HL-60 (cell line): ENCODE results near the gene ZG16B.

Experiments used
- DNase-seq, 2 experiments: peaks; one replicate each; pipeline ENCODE4 v3.0.0-alpha.2; 2010 to 2020; ENCODE audit warnings: low read depth in 1 of 2, low spot score in 1 of 2
- H3K27ac ChIP-seq: fragments of 250-450 bp; sonication (Bioruptor Pico); replicated peaks from 2 replicates; pipeline ENCODE4 v1.5.1; 2020; ENCODE audit warnings: mild to moderate bottlenecking, moderate library complexity
- H3K27me3 ChIP-seq: fragments of 250-450 bp; sonication (Bioruptor Pico); 2 replicates; pipeline ENCODE4 v1.5.1; 2021; ENCODE audit warnings: mild to moderate bottlenecking, moderate library complexity; ENCODE audit not compliant: insufficient read depth, poor library complexity, severe bottlenecking
- H3K4me3 ChIP-seq: replicated peaks from 2 replicates; pipeline ENCODE4 v1.5.1; 2011; ENCODE audit warnings: mild to moderate bottlenecking, control low read depth, low read length; ENCODE audit not compliant: insufficient read depth
- GABPA ChIP-seq: IDR thresholded peaks from 2 replicates; pipeline ENCODE4 v1.6.1; 2012; ENCODE audit warnings: low read depth
- POLR2AphosphoS5 ChIP-seq: IDR thresholded peaks from 2 replicates; pipeline ENCODE4 v1.6.1; 2012; ENCODE audit warnings: low read depth
- SPI1 ChIP-seq: IDR thresholded peaks from 2 replicates; pipeline ENCODE4 v1.6.1; 2012; ENCODE audit warnings: low read depth, mild to moderate bottlenecking, borderline replicate concordance
- TF ChIP-seq, protein P1 (sequence below): IDR thresholded peaks from one replicate; pipeline ENCODE4 v1.5.1; 2011; ENCODE audit warnings: low read length, control low read depth, inconsistent platforms; ENCODE audit not compliant: insufficient read depth
- TF ChIP-seq, protein P2 (sequence below): IDR thresholded peaks from 2 replicates; pipeline ENCODE4 v1.6.1; 2012; ENCODE audit warnings: low read depth; ENCODE audit not compliant: insufficient replicate concordance

ZG16B gene

GRCh38 chr16:2841606-2842339 lies 11.7 kb downstream of the ZG16B start:
- no peak overlapping the region for H3K27ac ChIP-seq
- no peak overlapping the region for H3K4me3 ChIP-seq

GRCh38 chr16:2842340-2843000 lies 12.4 kb downstream of the ZG16B start:
- Histone ChIP-seq H3K27ac (no peak overlapping the region), H3K27me3 (no peaks in the 10 kb centered on the region), H3K4me3 (no peak overlapping the region)
- peak; percentile 33 to 46 for DNase-seq
- TF ChIP-seq GABPA (peak; percentile 85), POLR2AphosphoS5 (no peak)

More at GRCh38 chr16:2841606-2842339, 11.7 kb downstream of the ZG16B start:
- H3K27me3 ChIP-seq = no peaks in the 10 kb centered on the region
- no peak for DNase-seq
- TF ChIP-seq, protein P1, sequence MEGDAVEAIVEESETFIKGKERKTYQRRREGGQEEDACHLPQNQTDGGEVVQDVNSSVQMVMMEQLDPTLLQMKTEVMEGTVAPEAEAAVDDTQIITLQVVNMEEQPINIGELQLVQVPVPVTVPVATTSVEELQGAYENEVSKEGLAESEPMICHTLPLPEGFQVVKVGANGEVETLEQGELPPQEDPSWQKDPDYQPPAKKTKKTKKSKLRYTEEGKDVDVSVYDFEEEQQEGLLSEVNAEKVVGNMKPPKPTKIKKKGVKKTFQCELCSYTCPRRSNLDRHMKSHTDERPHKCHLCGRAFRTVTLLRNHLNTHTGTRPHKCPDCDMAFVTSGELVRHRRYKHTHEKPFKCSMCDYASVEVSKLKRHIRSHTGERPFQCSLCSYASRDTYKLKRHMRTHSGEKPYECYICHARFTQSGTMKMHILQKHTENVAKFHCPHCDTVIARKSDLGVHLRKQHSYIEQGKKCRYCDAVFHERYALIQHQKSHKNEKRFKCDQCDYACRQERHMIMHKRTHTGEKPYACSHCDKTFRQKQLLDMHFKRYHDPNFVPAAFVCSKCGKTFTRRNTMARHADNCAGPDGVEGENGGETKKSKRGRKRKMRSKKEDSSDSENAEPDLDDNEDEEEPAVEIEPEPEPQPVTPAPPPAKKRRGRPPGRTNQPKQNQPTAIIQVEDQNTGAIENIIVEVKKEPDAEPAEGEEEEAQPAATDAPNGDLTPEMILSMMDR = no peak
- TF ChIP-seq POLR2AphosphoS5 (no peak), SPI1 (no peak)
- TF ChIP-seq, protein P2, sequence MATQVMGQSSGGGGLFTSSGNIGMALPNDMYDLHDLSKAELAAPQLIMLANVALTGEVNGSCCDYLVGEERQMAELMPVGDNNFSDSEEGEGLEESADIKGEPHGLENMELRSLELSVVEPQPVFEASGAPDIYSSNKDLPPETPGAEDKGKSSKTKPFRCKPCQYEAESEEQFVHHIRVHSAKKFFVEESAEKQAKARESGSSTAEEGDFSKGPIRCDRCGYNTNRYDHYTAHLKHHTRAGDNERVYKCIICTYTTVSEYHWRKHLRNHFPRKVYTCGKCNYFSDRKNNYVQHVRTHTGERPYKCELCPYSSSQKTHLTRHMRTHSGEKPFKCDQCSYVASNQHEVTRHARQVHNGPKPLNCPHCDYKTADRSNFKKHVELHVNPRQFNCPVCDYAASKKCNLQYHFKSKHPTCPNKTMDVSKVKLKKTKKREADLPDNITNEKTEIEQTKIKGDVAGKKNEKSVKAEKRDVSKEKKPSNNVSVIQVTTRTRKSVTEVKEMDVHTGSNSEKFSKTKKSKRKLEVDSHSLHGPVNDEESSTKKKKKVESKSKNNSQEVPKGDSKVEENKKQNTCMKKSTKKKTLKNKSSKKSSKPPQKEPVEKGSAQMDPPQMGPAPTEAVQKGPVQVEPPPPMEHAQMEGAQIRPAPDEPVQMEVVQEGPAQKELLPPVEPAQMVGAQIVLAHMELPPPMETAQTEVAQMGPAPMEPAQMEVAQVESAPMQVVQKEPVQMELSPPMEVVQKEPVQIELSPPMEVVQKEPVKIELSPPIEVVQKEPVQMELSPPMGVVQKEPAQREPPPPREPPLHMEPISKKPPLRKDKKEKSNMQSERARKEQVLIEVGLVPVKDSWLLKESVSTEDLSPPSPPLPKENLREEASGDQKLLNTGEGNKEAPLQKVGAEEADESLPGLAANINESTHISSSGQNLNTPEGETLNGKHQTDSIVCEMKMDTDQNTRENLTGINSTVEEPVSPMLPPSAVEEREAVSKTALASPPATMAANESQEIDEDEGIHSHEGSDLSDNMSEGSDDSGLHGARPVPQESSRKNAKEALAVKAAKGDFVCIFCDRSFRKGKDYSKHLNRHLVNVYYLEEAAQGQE = no peak

DNA sequence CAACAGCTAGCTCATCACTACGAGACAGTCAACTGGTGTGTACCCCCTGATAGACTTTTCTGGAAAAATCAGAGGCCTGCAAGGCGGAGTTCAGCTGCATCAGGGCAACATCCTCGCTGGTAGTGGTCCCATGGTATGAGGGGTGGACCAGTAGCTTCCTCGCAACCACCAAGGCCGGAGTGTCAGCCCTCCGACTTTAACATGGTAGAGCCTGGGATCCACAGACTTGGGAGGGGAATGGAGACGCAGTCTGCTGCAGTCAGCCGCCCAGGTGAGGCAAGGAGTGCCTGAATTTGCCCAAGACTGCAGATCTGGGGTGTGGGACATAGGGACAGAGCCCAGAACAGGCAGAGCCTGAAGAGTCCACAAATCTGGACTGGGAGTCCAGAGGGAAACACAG lies 13.4 kb downstream of the ZG16B start:
- TF ChIP-seq, protein P2 = no peak
- no peak for TF ChIP-seq POLR2AphosphoS5
- TF ChIP-seq GABPA = no peak
- TF ChIP-seq, protein P1 = no peak
- no peak for TF ChIP-seq SPI1
- no peak for DNase-seq
- no peak overlapping the region for H3K4me3 ChIP-seq
- no peak overlapping the region for H3K27ac ChIP-seq
- H3K27me3 ChIP-seq = no peaks in the 10 kb centered on the region

DNA sequence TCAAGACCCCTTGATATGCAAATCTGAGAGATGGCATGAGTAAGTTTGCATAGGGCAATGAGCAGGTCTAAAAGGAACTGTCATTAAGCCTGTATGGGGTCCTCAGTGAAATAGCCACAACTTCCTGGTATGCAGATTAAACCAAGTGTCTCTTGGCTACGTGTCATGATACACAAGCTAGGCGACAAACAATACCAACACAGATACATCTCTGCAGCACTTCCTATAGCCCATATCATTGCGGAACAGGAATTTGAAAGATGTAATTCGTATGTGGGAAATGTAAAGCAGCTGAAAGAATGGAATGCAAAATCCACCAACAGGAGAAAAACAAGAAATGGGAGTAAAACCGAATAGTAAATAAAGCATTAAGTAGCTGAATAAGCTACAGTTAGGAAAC lies 15.0 kb downstream of the ZG16B start:
- no peak overlapping the region for H3K27ac ChIP-seq
- DNase-seq = no peak
- no peaks in the 10 kb centered on the region for H3K27me3 ChIP-seq
- TF ChIP-seq, protein P1 = no peak
- TF ChIP-seq POLR2AphosphoS5 (no peak), SPI1 (no peak), GABPA (no peak)
- TF ChIP-seq, protein P2 = no peak
- H3K4me3 ChIP-seq = no peak overlapping the region
